ENCODE data around the gene TMEM100.

DNA sequence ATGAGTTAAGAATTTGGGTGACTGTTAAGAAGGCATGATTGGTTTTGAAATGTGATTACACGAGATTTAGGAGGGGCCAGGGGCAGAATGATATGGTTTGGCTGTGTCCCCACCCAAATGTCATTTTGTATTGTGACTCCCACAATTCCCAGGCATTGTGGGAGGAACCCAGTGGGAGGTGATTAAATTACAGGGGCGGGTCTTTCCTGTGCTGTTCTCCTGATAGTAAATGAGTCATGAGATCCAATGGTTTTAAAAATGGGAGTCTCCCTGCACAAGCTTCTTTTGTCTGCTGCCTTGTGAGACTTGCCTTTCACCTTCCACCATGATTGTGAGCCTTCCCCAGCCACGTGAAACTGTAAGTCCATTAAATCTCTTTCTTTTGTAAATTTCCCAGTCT is 34.6 kb downstream of the TMEM100 start:
- TF ChIP-seq, protein P1, sequence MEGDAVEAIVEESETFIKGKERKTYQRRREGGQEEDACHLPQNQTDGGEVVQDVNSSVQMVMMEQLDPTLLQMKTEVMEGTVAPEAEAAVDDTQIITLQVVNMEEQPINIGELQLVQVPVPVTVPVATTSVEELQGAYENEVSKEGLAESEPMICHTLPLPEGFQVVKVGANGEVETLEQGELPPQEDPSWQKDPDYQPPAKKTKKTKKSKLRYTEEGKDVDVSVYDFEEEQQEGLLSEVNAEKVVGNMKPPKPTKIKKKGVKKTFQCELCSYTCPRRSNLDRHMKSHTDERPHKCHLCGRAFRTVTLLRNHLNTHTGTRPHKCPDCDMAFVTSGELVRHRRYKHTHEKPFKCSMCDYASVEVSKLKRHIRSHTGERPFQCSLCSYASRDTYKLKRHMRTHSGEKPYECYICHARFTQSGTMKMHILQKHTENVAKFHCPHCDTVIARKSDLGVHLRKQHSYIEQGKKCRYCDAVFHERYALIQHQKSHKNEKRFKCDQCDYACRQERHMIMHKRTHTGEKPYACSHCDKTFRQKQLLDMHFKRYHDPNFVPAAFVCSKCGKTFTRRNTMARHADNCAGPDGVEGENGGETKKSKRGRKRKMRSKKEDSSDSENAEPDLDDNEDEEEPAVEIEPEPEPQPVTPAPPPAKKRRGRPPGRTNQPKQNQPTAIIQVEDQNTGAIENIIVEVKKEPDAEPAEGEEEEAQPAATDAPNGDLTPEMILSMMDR (IDR thresholded peaks at IDR 0.05; ENCODE audit: borderline replicate concordance, extremely low read depth, low read length, poor library complexity, severe bottlenecking) = no peak
- TF ChIP-seq EZH2 (IDR thresholded peaks at IDR 0.05; ENCODE audit: borderline replicate concordance, low read depth, low read length, severe bottlenecking) = no peak

All from DND-41 (cell line).